Sigmoid colon (tissue), 4 donors: Measurements from ENCODE around the gene CAPZA2.

Source experiments
- EP300 ChIP-seq, 4 donors: sonication (generic); formaldehyde crosslinking; IDR thresholded peaks; one replicate each; pipeline ENCODE4 v1.6.1; 2017; ENCODE audit warnings: antibody characterized with exemption in 4 of 4
- POLR2A ChIP-seq, 2 donors: fragments of 450-650 bp; IDR thresholded peaks; one replicate each; pipeline ENCODE4 v1.6.1; 2016; ENCODE audit warnings: antibody characterized with exemption in 2 of 2, mild to moderate bottlenecking in 2 of 2, moderate library complexity in 2 of 2
- POLR2AphosphoS5 ChIP-seq, 4 donors: sonication (generic); formaldehyde crosslinking; IDR thresholded peaks; one replicate each; pipeline ENCODE4 v1.6.1; 2017; ENCODE audit warnings: antibody characterized with exemption in 4 of 4
- TF ChIP-seq, protein P1 (sequence below), 4 experiments: fragments of 450-650 bp in 3 of 4; fragments of 200-600 bp in 1 of 4; IDR thresholded peaks; one replicate each; pipeline ENCODE4 v1.5.1; 2016 to 2019; ENCODE audit warnings: antibody characterized with exemption in 4 of 4, mild to moderate bottlenecking in 3 of 4, moderate library complexity in 2 of 4

GRCh38 chr7:116940689-116941370, 78.4 kb downstream of the CAPZA2 start:
- TF ChIP-seq, protein P1, sequence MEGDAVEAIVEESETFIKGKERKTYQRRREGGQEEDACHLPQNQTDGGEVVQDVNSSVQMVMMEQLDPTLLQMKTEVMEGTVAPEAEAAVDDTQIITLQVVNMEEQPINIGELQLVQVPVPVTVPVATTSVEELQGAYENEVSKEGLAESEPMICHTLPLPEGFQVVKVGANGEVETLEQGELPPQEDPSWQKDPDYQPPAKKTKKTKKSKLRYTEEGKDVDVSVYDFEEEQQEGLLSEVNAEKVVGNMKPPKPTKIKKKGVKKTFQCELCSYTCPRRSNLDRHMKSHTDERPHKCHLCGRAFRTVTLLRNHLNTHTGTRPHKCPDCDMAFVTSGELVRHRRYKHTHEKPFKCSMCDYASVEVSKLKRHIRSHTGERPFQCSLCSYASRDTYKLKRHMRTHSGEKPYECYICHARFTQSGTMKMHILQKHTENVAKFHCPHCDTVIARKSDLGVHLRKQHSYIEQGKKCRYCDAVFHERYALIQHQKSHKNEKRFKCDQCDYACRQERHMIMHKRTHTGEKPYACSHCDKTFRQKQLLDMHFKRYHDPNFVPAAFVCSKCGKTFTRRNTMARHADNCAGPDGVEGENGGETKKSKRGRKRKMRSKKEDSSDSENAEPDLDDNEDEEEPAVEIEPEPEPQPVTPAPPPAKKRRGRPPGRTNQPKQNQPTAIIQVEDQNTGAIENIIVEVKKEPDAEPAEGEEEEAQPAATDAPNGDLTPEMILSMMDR (IDR thresholded peaks at IDR 0.05) = no peak
- TF ChIP-seq POLR2A (IDR thresholded peaks at IDR 0.05) = no peak
- TF ChIP-seq EP300 (IDR thresholded peaks at IDR 0.05) = no peak
- TF ChIP-seq POLR2AphosphoS5 (IDR thresholded peaks at IDR 0.05) = no peak
